GM12878 (cell line): Measurements from ENCODE around the gene TRIM54. TPM values are rescaled to one million over a fixed set of nuclear protein-coding genes. Genes with fewer than 3 reads are reported as not detected.
"Not testable (repeated sequence)": the region's sequence is repeated elsewhere in the genome, so short reads cannot be mapped to it uniquely, and the experiment has no call there.

Source experiments
- ATAC-seq: fragments of 200-7000 bp; cut with Tn5 transposase; 3 replicates; pipeline ENCODE4 v1.9.1; 2020; ENCODE audit warnings: mild to moderate bottlenecking, moderate library complexity
- BruUV-seq: library from RNA; stranded (reverse); fragments of 400-500 nt; replicated peaks from 2 replicates; lab custom pipeline; 2021; lab: Mats Ljungman, UMichigan
- CTCF ChIA-PET: fragments of 300-600 bp; sonication (Branson Sonifier 250); formaldehyde crosslinking; extraction: SDS; loops from one replicate; lab custom pipeline; 2021; ENCODE audit warnings: inconsistent platforms; lab: Yijun Ruan, JAX
- POLR2A ChIA-PET: fragments of 350-600 bp; formaldehyde crosslinking; extraction: SDS; loops from one replicate; lab custom pipeline; 2021; ENCODE audit warnings: inconsistent platforms; lab: Charles Lee
- RAD21 ChIA-PET: fragments of 300-600 bp; sonication (Branson Sonifier 250); formaldehyde crosslinking; loops from one replicate; lab custom pipeline; 2023; ENCODE audit warnings: antibody characterized with exemption; ENCODE audit not compliant: unreplicated experiment; lab: Charles Lee
- SMC1A ChIA-PET: fragments of 300-600 bp; sonication (Branson Sonifier 250); formaldehyde crosslinking; loops from one replicate; lab custom pipeline; 2023; ENCODE audit not compliant: unreplicated experiment, uncharacterized antibody; lab: Charles Lee
- DNase-seq: peaks from one replicate; pipeline ENCODE4 v3.0.0-alpha.2; 2011; ENCODE audit warnings: low read depth, low spot score
- FAIRE-seq: peaks from 3 replicates; lab custom pipeline; 2011; peaks lifted over from hg19 to GRCh38; lab: Jason Lieb, UNC
- H2AFZ ChIP-seq: 2 replicates; pipeline ENCODE4 v1.6.0; 2011; ENCODE audit warnings: low read depth, low read length, control low read depth; ENCODE audit not compliant: control insufficient read depth
- H3K27ac ChIP-seq: 2 replicates; pipeline ENCODE4 v1.5.1; 2011; ENCODE audit warnings: control low read depth; ENCODE audit not compliant: control insufficient read depth, insufficient read depth
- H3K27me3 ChIP-seq, 2 experiments: replicated peaks in 1 of 2; 2 replicates each; pipeline versions ENCODE4 v1.6.0 to v1.6.1; 2011; ENCODE audit warnings: low read length in 1 of 2; ENCODE audit not compliant: control insufficient read depth in 2 of 2, insufficient read depth in 2 of 2
- H3K36me3 ChIP-seq, 2 experiments: 2 replicates each; pipeline ENCODE4 v1.5.1; 2011; ENCODE audit warnings: low read length in 1 of 2; ENCODE audit not compliant: control insufficient read depth in 2 of 2, insufficient read depth in 2 of 2
- H3K4me1 ChIP-seq: 2 replicates; pipeline ENCODE4 v1.6.1; 2011; ENCODE audit warnings: mild to moderate bottlenecking, low read length, moderate library complexity, mixed read lengths; ENCODE audit not compliant: control insufficient read depth, insufficient read depth
- H3K4me2 ChIP-seq: 2 replicates; pipeline ENCODE4 v1.6.0; 2011; ENCODE audit warnings: control low read depth; ENCODE audit not compliant: control insufficient read depth, insufficient read depth
- H3K4me3 ChIP-seq: fragments of 200-600 bp; sonication (generic); 2 replicates; pipeline ENCODE4 v1.5.1; 2016
- H3K79me2 ChIP-seq: 2 replicates; pipeline ENCODE4 v1.6.0; 2011; ENCODE audit warnings: low read length; ENCODE audit not compliant: control insufficient read depth, insufficient read depth
- H3K9ac ChIP-seq: 2 replicates; pipeline ENCODE4 v1.8.0; 2011; ENCODE audit warnings: low read length, control low read depth, mixed read lengths; ENCODE audit not compliant: control insufficient read depth, insufficient read depth
- H3K9me3 ChIP-seq: replicated peaks from 3 replicates; pipeline ENCODE4 v1.5.1; 2011; ENCODE audit warnings: mild to moderate bottlenecking, low read length; ENCODE audit not compliant: control insufficient read depth, insufficient read depth
- H4K20me1 ChIP-seq: 2 replicates; pipeline ENCODE4 v1.6.0; 2011; ENCODE audit not compliant: control insufficient read depth, insufficient read depth
- BCLAF1 ChIP-seq: fragments of 450-650 bp; IDR thresholded peaks from 2 replicates; pipeline ENCODE4 v1.6.1; 2017; ENCODE audit warnings: antibody characterized with exemption, mild to moderate bottlenecking, moderate library complexity
- CUX1 ChIP-seq: IDR thresholded peaks from 2 replicates; pipeline ENCODE4 v1.6.1; 2012; ENCODE audit warnings: improper control_type of control experiment, low read depth, low read length; ENCODE audit not compliant: insufficient replicate concordance
- NBN ChIP-seq: fragments of 450-650 bp; IDR thresholded peaks from 2 replicates; pipeline ENCODE4 v1.6.1; 2016
- ZNF217 ChIP-seq: fragments of 450-650 bp; IDR thresholded peaks from 2 replicates; pipeline ENCODE4 v1.6.1; 2017; ENCODE audit warnings: antibody characterized with exemption, mild to moderate bottlenecking
- WGBS: methylation state at CpG from one replicate; pipeline ENCODE4 v1.1.6; 2016; ENCODE audit warnings: low lambda C conversion rate; ENCODE audit not compliant: insufficient replicate concordance, insufficient coverage; ENCODE audit errors: missing lambda C conversion rate; 5-methylcytosine and 5-hydroxymethylcytosine counted together
- in situ Hi-C: fragments of 300-500 bp; cut with MboI; formaldehyde crosslinking; loops from 9 replicates; pipeline ENCODE4 v1.14.3; 2018; ENCODE audit warnings: mixed read lengths
- intact Hi-C: fragments of 100-400 bp; cut with micrococcal nuclease; formaldehyde crosslinking; loops from one replicate; pipeline ENCODE4 v1.14.2; 2022; ENCODE audit not compliant: unreplicated experiment
- polyA plus RNA-seq, 11 experiments: library from polyadenylated mRNA; depleted of rRNA in 4 of 11; unstranded in 6 of 11; stranded (reverse) in 5 of 11; fragments of >200 nt; fragmentation: Nextera tagmentation in 4 of 11; fragmentation: Illumina TruSeq in 1 of 11; extraction: Ambion mirVana in 4 of 11; extraction: Trizol in 1 of 11; gene quantifications; 1 replicate in 1 of 11; 2 replicates in 10 of 11; pipeline versions ENCODE4 v1.2.1 to v1.2.3, GENCODE V29; 2011 to 2016; ENCODE audit warnings: inconsistent platforms in 2 of 11, missing spikeins in 2 of 11, low read depth in 1 of 11
- total RNA-seq, 4 experiments: library from RNA; depleted of rRNA in 3 of 4; stranded (reverse); fragments of >200 nt in 3 of 4; fragmentation: Illumina TruSeq in 1 of 4; extraction: Trizol in 1 of 4; gene quantifications; 2 replicates each; pipeline versions ENCODE4 v1.2.1 to v1.2.3, GENCODE V29; 2013 to 2021

The TRIM54 gene
- total and polyA plus RNA-seq, 10 of the 15 experiments (the other 5 are each of a cell fraction or from before 2014, with no cell fraction given): 0.03 to 0.08 TPM; not detected in 8

- TF ChIP-seq CUX1 (no peak), NBN (no peak), BCLAF1 (no peak), ZNF217 (no peak)
Measured at GRCh38 chr2:27298391-27299080, 16.3 kb downstream of the TRIM54 start (continued).

- BruUV-seq, SMC1A ChIA-PET, H4K20me1 ChIP-seq, H2AFZ ChIP-seq, POLR2A ChIA-PET, H3K27ac ChIP-seq, H3K9ac ChIP-seq, ATAC-seq, H3K36me3 ChIP-seq, in situ Hi-C loops, H3K79me2 ChIP-seq, DNase-seq, H3K4me3 ChIP-seq, H3K9me3 ChIP-seq, H3K4me2 ChIP-seq, H3K27me3 ChIP-seq, FAIRE-seq, H3K4me1 ChIP-seq: not testable (repeated sequence)
- intact Hi-C loops: loop anchor here (5.0 kb wide), 1 partner anchor 338 kb away; no protein-coding TSS in a partner anchor
- ChIA-PET CTCF (interaction anchor here (0.6 to 4.0 kb wide), 12 partner anchors 8 to 485 kb away, joined by 3 to 51 read pairs (median 4); partner anchors contain the start of genes MPV17 and TRIM54), RAD21 (interaction anchor here (1.1 to 3.5 kb wide), 2 partner anchors 20 to 130 kb away, joined by 4 to 25 read pairs; partner anchors contain the start of gene TRIM54)
- 55% methylated on average over 4 of the region's 4 CpGs for WGBS
Measured at GRCh38 chr2:27300606-27301005, 18.4 kb downstream of the TRIM54 start.
